ENCODE data around the gene SYNPO2.
"Not testable (repeated sequence)": the region's sequence is repeated elsewhere in the genome, so short reads cannot be mapped to it uniquely, and the experiment has no call there.

The SYNPO2 gene

GRCh38 chr4:119067670-119068360 is 179.2 kb downstream of the SYNPO2 start:
- not testable (repeated sequence) for DNase-seq (ENCODE audit: low read depth)

- no peak for DNase-seq (ENCODE audit: low read depth)
These were observed 179.9 kb downstream of the SYNPO2 start for GRCh38 chr4:119068529-119068962.

- DNase-seq (ENCODE audit: low read depth) = no peak
These were observed 181.6 kb downstream of the SYNPO2 start for GRCh38 chr4:119070301-119070700.

- no peak for DNase-seq (ENCODE audit: low read depth)
These were observed 192.3 kb downstream of the SYNPO2 start for GRCh38 chr4:119080721-119081541.

GRCh38 chr4:119081542-119081859 is 192.8 kb downstream of the SYNPO2 start:
- DNase-seq (ENCODE audit: low read depth) = no peak

- DNase-seq (ENCODE audit: low read depth) = no peak
These were observed 193.3 kb downstream of the SYNPO2 start for GRCh38 chr4:119081943-119082342.

GRCh38 chr4:119082661-119083060 is 194.0 kb downstream of the SYNPO2 start:
- no peak for DNase-seq (ENCODE audit: low read depth)

GRCh38 chr4:119084513-119084912 is 195.9 kb downstream of the SYNPO2 start:
- DNase-seq (ENCODE audit: low read depth) = no peak

- no peak for DNase-seq (ENCODE audit: low read depth)
These were observed 198.5 kb downstream of the SYNPO2 start for GRCh38 chr4:119087121-119087520.

GRCh38 chr4:119087656-119088055 is 199.0 kb downstream of the SYNPO2 start:
- DNase-seq (ENCODE audit: low read depth) = no peak

GRCh38 chr4:119093042-119093827 is 204.6 kb downstream of the SYNPO2 start:
- DNase-seq (ENCODE audit: low read depth) = no peak

GRCh38 chr4:119097282-119097900 is 208.7 kb downstream of the SYNPO2 start:
- DNase-seq (ENCODE audit: low read depth) = no peak

GRCh38 chr4:119098306-119098705 is 209.7 kb downstream of the SYNPO2 start:
- no peak for DNase-seq (ENCODE audit: low read depth)

GRCh38 chr4:119099227-119099810 is 210.7 kb downstream of the SYNPO2 start:
- no peak for DNase-seq (ENCODE audit: low read depth)

- no peak for DNase-seq (ENCODE audit: low read depth)
These were observed 212.0 kb downstream of the SYNPO2 start for GRCh38 chr4:119100655-119101054.

GRCh38 chr4:119103263-119103662 is 214.6 kb downstream of the SYNPO2 start:
- no peak for DNase-seq (ENCODE audit: low read depth)

- no peak for DNase-seq (ENCODE audit: low read depth)
These were observed 216.1 kb downstream of the SYNPO2 start for GRCh38 chr4:119104644-119105273.

- no peak for DNase-seq (ENCODE audit: low read depth)
These were observed 217.0 kb downstream of the SYNPO2 start for GRCh38 chr4:119105605-119106004.

- DNase-seq (ENCODE audit: low read depth) = no peak
These were observed 217.7 kb downstream of the SYNPO2 start for GRCh38 chr4:119106036-119107000.

GRCh38 chr4:119110121-119110520 is 221.5 kb downstream of the SYNPO2 start:
- no peak for DNase-seq (ENCODE audit: low read depth)

All from stimulated activated CD4-positive, alpha-beta T cell treated with anti-CD3 and anti-CD28 coated beads, Interleukin-2, amount 100 ng/mL, for 4 hours (primary cell).